ENCODE results near the gene TTC9B. TPM values are rescaled to one million over a fixed set of nuclear protein-coding genes. Genes with fewer than 3 reads are reported as not detected.
A peak's percentile ranks its signal among the peaks of the same experiment; 100 is the strongest.

Gene TTC9B
- total and polyA plus RNA-seq, 2 of the 8 experiments (the other 6 are each of a cell fraction or from before 2014, with no cell fraction given): 0.26 TPM; not detected in 1

DNA sequence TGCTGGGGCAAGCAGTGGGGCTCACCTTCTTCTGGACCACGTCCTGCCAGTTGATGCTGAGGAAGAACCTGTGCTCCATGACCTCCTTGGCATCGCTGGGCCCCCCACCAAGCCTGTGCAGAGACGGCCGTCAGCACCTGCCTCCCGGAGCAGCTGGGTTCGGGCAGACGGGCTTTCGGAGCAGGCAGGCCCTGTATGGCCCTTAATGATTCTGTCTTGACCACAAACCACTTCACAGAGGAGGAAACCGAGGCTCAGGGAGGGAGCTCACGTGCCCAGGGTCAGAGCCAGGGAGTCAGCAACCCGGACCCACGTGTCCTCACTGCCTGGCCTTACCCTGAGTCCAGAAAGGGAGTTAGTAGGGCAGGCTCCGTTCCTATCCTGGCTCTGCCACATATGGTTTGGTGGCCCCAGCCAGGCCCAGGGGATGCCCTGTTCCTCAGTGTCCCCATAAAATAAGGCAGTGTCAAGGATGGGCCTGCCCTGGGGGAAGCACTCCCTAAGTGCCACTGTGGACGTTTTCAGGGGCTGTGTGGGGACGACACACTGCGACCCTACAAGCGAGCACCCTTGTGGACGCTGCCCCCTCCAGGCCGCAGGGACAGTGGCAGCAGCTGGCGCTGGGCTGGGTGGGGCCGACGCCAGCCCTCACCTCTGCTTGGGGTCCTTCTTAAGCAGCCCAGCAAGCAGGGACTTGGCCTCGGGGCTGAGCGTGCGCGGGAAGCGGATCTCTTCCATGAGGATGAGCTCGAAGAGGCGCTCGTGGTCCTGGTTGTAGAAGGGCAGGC lies 17.2 kb upstream of the TTC9B start (continued):
- TF ChIP-seq, protein P1, sequence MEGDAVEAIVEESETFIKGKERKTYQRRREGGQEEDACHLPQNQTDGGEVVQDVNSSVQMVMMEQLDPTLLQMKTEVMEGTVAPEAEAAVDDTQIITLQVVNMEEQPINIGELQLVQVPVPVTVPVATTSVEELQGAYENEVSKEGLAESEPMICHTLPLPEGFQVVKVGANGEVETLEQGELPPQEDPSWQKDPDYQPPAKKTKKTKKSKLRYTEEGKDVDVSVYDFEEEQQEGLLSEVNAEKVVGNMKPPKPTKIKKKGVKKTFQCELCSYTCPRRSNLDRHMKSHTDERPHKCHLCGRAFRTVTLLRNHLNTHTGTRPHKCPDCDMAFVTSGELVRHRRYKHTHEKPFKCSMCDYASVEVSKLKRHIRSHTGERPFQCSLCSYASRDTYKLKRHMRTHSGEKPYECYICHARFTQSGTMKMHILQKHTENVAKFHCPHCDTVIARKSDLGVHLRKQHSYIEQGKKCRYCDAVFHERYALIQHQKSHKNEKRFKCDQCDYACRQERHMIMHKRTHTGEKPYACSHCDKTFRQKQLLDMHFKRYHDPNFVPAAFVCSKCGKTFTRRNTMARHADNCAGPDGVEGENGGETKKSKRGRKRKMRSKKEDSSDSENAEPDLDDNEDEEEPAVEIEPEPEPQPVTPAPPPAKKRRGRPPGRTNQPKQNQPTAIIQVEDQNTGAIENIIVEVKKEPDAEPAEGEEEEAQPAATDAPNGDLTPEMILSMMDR (IDR thresholded peaks at IDR 0.05; ENCODE audit: control extremely low read depth in 1 of 3, insufficient read depth in 1 of 3, low read depth in 1 of 3, low read length in 3 of 3): peak; percentile 77 to 91 (median 77)
- TF ChIP-seq CEBPB (IDR thresholded peaks at IDR 0.05; ENCODE audit: low read depth, low read length): no peak

Data from H1 (cell line).